Activated CD4-positive, alpha-beta T cell treated with anti-CD3 and anti-CD28 coated beads, Interleukin-10, Interleukin-2, amounts not matched to agents 100 ng/mL and 50 ng/mL, durations not matched to agents 16 hours and 8 hours (primary cell): ENCODE data around the gene DNAH2.

Experiments used
- DNase-seq: peaks from one replicate; pipeline ENCODE4 v3.0.0-alpha.2; 2020

DNAH2 gene

GRCh38 chr17:7882068-7882467 is 164.5 kb downstream of the DNAH2 start:
- DNase-seq, result no peak

GRCh38 chr17:7882629-7883028 is 165.1 kb downstream of the DNAH2 start:
- no peak for DNase-seq
